ENCODE measurements around the gene RPL29. TPM values are rescaled to one million over a fixed set of nuclear protein-coding genes. Genes with fewer than 3 reads are reported as not detected.

RPL29 gene
- total RNA-seq, 2 experiments from 2014 or later, result 1,199 to 1,266 TPM

GRCh38 chr3:52014613-52015012 is 18.9 kb upstream of the RPL29 start:
- ChIA-PET POLR2A (no interaction called here), CTCF (interaction anchor here (0.9 to 1.7 kb wide), 5 partner anchors 13 to 109 kb away, joined by 3 to 5 read pairs (median 4); no protein-coding TSS in a partner anchor)
- Mint-ChIP-seq H3K36me3 (ENCODE audit: low read depth) (no peaks in the 10 kb centered on the region), H3K27me3 (ENCODE audit: low read depth) (peaks cover 3% of the 10 kb centered on the region), H3K4me1 (ENCODE audit: low read depth) (peaks cover 3% of the 10 kb centered on the region), H3K27ac (no peak overlapping the region), H3K4me3 (no peak overlapping the region), H3K9me3 (ENCODE audit: insufficient read depth) (no peaks in the 10 kb centered on the region)
- no peak for DNase-seq
- no peak for ATAC-seq

- DNase-seq (no peak), ATAC-seq (no peak)
- no peak overlapping the region for H3K4me3 Mint-ChIP-seq
- ChIA-PET CTCF (interaction anchor here (0.8 to 1.7 kb wide), 5 partner anchors 12 to 110 kb away, joined by 3 to 5 read pairs (median 4); no protein-coding TSS in a partner anchor), POLR2A (interaction anchor here (1.5 kb wide), 1 partner anchor 13 kb away, joined by 3 read pairs; no protein-coding TSS in a partner anchor)
- H3K36me3 Mint-ChIP-seq (ENCODE audit: low read depth), result no peaks in the 10 kb centered on the region
- peaks cover 3% of the 10 kb centered on the region for H3K27me3 Mint-ChIP-seq (ENCODE audit: low read depth)
- no peak overlapping the region for H3K27ac Mint-ChIP-seq
- H3K9me3 Mint-ChIP-seq (ENCODE audit: insufficient read depth), result no peaks in the 10 kb centered on the region
- H3K4me1 Mint-ChIP-seq (ENCODE audit: low read depth), result peaks cover 3% of the 10 kb centered on the region
Measured at GRCh38 chr3:52013802-52014598, 18.3 kb upstream of the RPL29 start.

- ChIA-PET POLR2A (interaction anchor here (1.5 to 1.7 kb wide), 2 partner anchors 11 to 17 kb away, joined by 3 to 7 read pairs; partner anchors contain the start of gene RPL29), CTCF (interaction anchor here (1.3 to 2.2 kb wide), 3 partner anchors 11 to 132 kb away, joined by 3 to 9 read pairs (median 4); no protein-coding TSS in a partner anchor)
- Mint-ChIP-seq H3K4me1 (ENCODE audit: low read depth) (peaks cover 3% of the 10 kb centered on the region), H3K9me3 (ENCODE audit: insufficient read depth) (no peaks in the 10 kb centered on the region), H3K27ac (no peak overlapping the region), H3K36me3 (ENCODE audit: low read depth) (no peaks in the 10 kb centered on the region), H3K4me3 (no peak overlapping the region), H3K27me3 (ENCODE audit: low read depth) (peaks cover 3% of the 10 kb centered on the region)
- ATAC-seq (no peak), DNase-seq (no peak)
Measured at GRCh38 chr3:52012699-52013098, 17.0 kb upstream of the RPL29 start.

GRCh38 chr3:52010431-52010830 is 14.7 kb upstream of the RPL29 start:
- H3K4me1 Mint-ChIP-seq (ENCODE audit: low read depth), result peaks cover 13% of the 10 kb centered on the region
- ATAC-seq (no peak), DNase-seq (no peak)
- no peak overlapping the region for H3K4me3 Mint-ChIP-seq
- H3K36me3 Mint-ChIP-seq (ENCODE audit: low read depth), result no peaks in the 10 kb centered on the region
- CTCF ChIA-PET, result no interaction called here
- POLR2A ChIA-PET, result no interaction called here
- peaks cover 3% of the 10 kb centered on the region for H3K27me3 Mint-ChIP-seq (ENCODE audit: low read depth)
- H3K9me3 Mint-ChIP-seq (ENCODE audit: insufficient read depth), result no peaks in the 10 kb centered on the region
- H3K27ac Mint-ChIP-seq, result no peak overlapping the region

- Mint-ChIP-seq H3K4me1 (ENCODE audit: low read depth) (peaks cover 9% of the 10 kb centered on the region), H3K27me3 (ENCODE audit: low read depth) (peaks cover 3% of the 10 kb centered on the region), H3K27ac (no peak overlapping the region), H3K36me3 (ENCODE audit: low read depth) (no peaks in the 10 kb centered on the region), H3K9me3 (ENCODE audit: insufficient read depth) (no peaks in the 10 kb centered on the region), H3K4me3 (no peak overlapping the region)
- ChIA-PET POLR2A (no interaction called here), CTCF (interaction anchor here (1.0 to 1.5 kb wide), 2 partner anchors 49 to 52 kb away, joined by 3 read pairs; partner anchors contain the start of gene DUSP7)
- ATAC-seq, result no peak
- no peak for DNase-seq
Measured at GRCh38 chr3:52007291-52007690, 11.6 kb upstream of the RPL29 start.

GRCh38 chr3:52006820-52007133 is 11.1 kb upstream of the RPL29 start:
- POLR2A ChIA-PET, result no interaction called here
- CTCF ChIA-PET, result interaction anchor here (1.0 kb wide), 1 partner anchor 49 kb away, joined by 3 read pairs; the partner anchor contains the start of gene DUSP7
- no peaks in the 10 kb centered on the region for H3K9me3 Mint-ChIP-seq (ENCODE audit: insufficient read depth)
- DNase-seq (no peak), ATAC-seq (no peak)
- no peaks in the 10 kb centered on the region for H3K36me3 Mint-ChIP-seq (ENCODE audit: low read depth)
- H3K27me3 Mint-ChIP-seq (ENCODE audit: low read depth), result peaks cover 3% of the 10 kb centered on the region
- no peak overlapping the region for H3K27ac Mint-ChIP-seq
- H3K4me1 Mint-ChIP-seq (ENCODE audit: low read depth), result peaks cover 13% of the 10 kb centered on the region
- H3K4me3 Mint-ChIP-seq, result no peak overlapping the region

- Mint-ChIP-seq H3K27ac (peak overlapping the region; percentile 25), H3K27me3 (ENCODE audit: low read depth) (peaks cover 3% of the 10 kb centered on the region), H3K4me3 (no peak overlapping the region), H3K36me3 (ENCODE audit: low read depth) (no peaks in the 10 kb centered on the region), H3K9me3 (ENCODE audit: insufficient read depth) (no peaks in the 10 kb centered on the region), H3K4me1 (ENCODE audit: low read depth) (peaks cover 19% of the 10 kb centered on the region)
- no peak for DNase-seq
- ChIA-PET POLR2A (interaction anchor here (0.7 kb wide), 1 partner anchor 10 kb away, joined by 3 read pairs; the partner anchor contains the start of gene RPL29), CTCF (interaction anchor here (0.8 to 6.4 kb wide), 5 partner anchors 11 to 333 kb away, joined by 3 to 115 read pairs (median 9); partner anchors contain the start of genes POC1A and RPL29)
- no peak for ATAC-seq
Measured at GRCh38 chr3:52006017-52006819, 10.5 kb upstream of the RPL29 start.

- no peak for DNase-seq
- H3K4me3 Mint-ChIP-seq, result no peak overlapping the region
- H3K4me1 Mint-ChIP-seq (ENCODE audit: low read depth), result peaks cover 19% of the 10 kb centered on the region
- no peaks in the 10 kb centered on the region for H3K36me3 Mint-ChIP-seq (ENCODE audit: low read depth)
- peaks cover 3% of the 10 kb centered on the region for H3K27me3 Mint-ChIP-seq (ENCODE audit: low read depth)
- POLR2A ChIA-PET, result interaction anchor here (0.7 kb wide), 1 partner anchor 10 kb away, joined by 3 read pairs; the partner anchor contains the start of gene RPL29
- ATAC-seq, result no peak
- H3K9me3 Mint-ChIP-seq (ENCODE audit: insufficient read depth), result no peaks in the 10 kb centered on the region
- CTCF ChIA-PET, result interaction anchor here (0.8 to 6.4 kb wide), 5 partner anchors 10 to 334 kb away, joined by 3 to 115 read pairs (median 9); partner anchors contain the start of genes POC1A and RPL29
- no peak overlapping the region for H3K27ac Mint-ChIP-seq
Measured at GRCh38 chr3:52005571-52005986, 9.9 kb upstream of the RPL29 start.

- POLR2A ChIA-PET, result interaction anchor here (1.4 kb wide), 1 partner anchor 9 kb away, joined by 4 read pairs; the partner anchor contains the start of gene RPL29
- CTCF ChIA-PET, result interaction anchor here (0.8 to 6.4 kb wide), 8 partner anchors 9 to 334 kb away, joined by 3 to 115 read pairs (median 6); partner anchors contain the start of genes DUSP7, POC1A and RPL29
- Mint-ChIP-seq H3K36me3 (ENCODE audit: low read depth) (no peaks in the 10 kb centered on the region), H3K27me3 (ENCODE audit: low read depth) (no peaks in the 10 kb centered on the region), H3K9me3 (ENCODE audit: insufficient read depth) (no peaks in the 10 kb centered on the region), H3K4me1 (ENCODE audit: low read depth) (peaks cover 19% of the 10 kb centered on the region), H3K4me3 (no peak overlapping the region), H3K27ac (no peak overlapping the region)
- DNase-seq (no peak), ATAC-seq (no peak)
Measured at GRCh38 chr3:52004906-52005395, 9.3 kb upstream of the RPL29 start.

- ChIA-PET POLR2A (interaction anchor here (1.4 kb wide), 1 partner anchor 8 kb away, joined by 4 read pairs; the partner anchor contains the start of gene RPL29), CTCF (interaction anchor here (1.1 to 6.4 kb wide), 7 partner anchors 9 to 214 kb away, joined by 3 to 115 read pairs (median 9); partner anchors contain the start of genes DUSP7, PARP3, RPL29 and RRP9)
- no peaks in the 10 kb centered on the region for H3K27me3 Mint-ChIP-seq (ENCODE audit: low read depth)
- no peak for ATAC-seq
- no peaks in the 10 kb centered on the region for H3K9me3 Mint-ChIP-seq (ENCODE audit: insufficient read depth)
- H3K4me3 Mint-ChIP-seq, result no peak overlapping the region
- peaks cover 19% of the 10 kb centered on the region for H3K4me1 Mint-ChIP-seq (ENCODE audit: low read depth)
- H3K27ac Mint-ChIP-seq, result no peak overlapping the region
- no peak for DNase-seq
- H3K36me3 Mint-ChIP-seq (ENCODE audit: low read depth), result no peaks in the 10 kb centered on the region
Measured at GRCh38 chr3:52004163-52004787, 8.6 kb upstream of the RPL29 start.

GRCh38 chr3:52002748-52003147 is 7.1 kb upstream of the RPL29 start:
- CTCF ChIA-PET, result interaction anchor here (0.9 to 6.4 kb wide), 22 partner anchors 10 to 337 kb away, joined by 3 to 115 read pairs (median 7); partner anchors contain the start of genes ABHD14B, DUSP7, POC1A and TLR9
- H3K27ac Mint-ChIP-seq, result no peak overlapping the region
- DNase-seq (no peak), ATAC-seq (no peak)
- POLR2A ChIA-PET, result interaction anchor here (0.6 to 0.8 kb wide), 2 partner anchors 8 to 160 kb away, joined by 3 to 4 read pairs; no protein-coding TSS in a partner anchor
- no peak overlapping the region for H3K4me3 Mint-ChIP-seq
- peaks cover 19% of the 10 kb centered on the region for H3K4me1 Mint-ChIP-seq (ENCODE audit: low read depth)
- H3K36me3 Mint-ChIP-seq (ENCODE audit: low read depth), result no peaks in the 10 kb centered on the region
- H3K9me3 Mint-ChIP-seq (ENCODE audit: insufficient read depth), result no peaks in the 10 kb centered on the region
- peaks cover 6% of the 10 kb centered on the region for H3K27me3 Mint-ChIP-seq (ENCODE audit: low read depth)
